Neuronal stem cell (in vitro differentiated cells): ENCODE results near the gene CUL1.
A peak's percentile ranks its signal among the peaks of the same experiment; 100 is the strongest.

Experiments
- DNase-seq: peaks from one replicate; pipeline ENCODE4 v3.0.0-alpha.2; 2013; ENCODE audit warnings: low spot score
- H2AFZ ChIP-seq: one replicate; pipeline ENCODE4 v1.6.1; 2013; ENCODE audit warnings: mild to moderate bottlenecking, low read length, inconsistent platforms
- H2AK5ac ChIP-seq: 2 replicates; pipeline ENCODE4 v1.6.1; 2013; ENCODE audit warnings: low read depth, mild to moderate bottlenecking, inconsistent platforms, low read length, moderate library complexity, mixed read lengths
- H2BK120ac ChIP-seq: 2 replicates; pipeline ENCODE4 v1.6.1; 2013; ENCODE audit warnings: low read depth, mild to moderate bottlenecking, inconsistent platforms, low read length, moderate library complexity, mixed read lengths
- H2BK12ac ChIP-seq: one replicate; pipeline ENCODE4 v1.6.1; 2013; ENCODE audit warnings: low read length, inconsistent platforms
- H2BK15ac ChIP-seq: 2 replicates; pipeline ENCODE4 v1.6.1; 2013; ENCODE audit warnings: mild to moderate bottlenecking, low read length, inconsistent platforms, mixed read lengths
- H2BK5ac ChIP-seq: one replicate; pipeline ENCODE4 v1.6.1; 2013; ENCODE audit warnings: inconsistent platforms, mild to moderate bottlenecking, low read length, moderate library complexity
- H3K14ac ChIP-seq: one replicate; pipeline ENCODE4 v1.6.1; 2013; ENCODE audit warnings: low read length, inconsistent platforms
- H3K18ac ChIP-seq: 2 replicates; pipeline ENCODE4 v1.6.1; 2013; ENCODE audit warnings: low read length, inconsistent platforms
- H3K23ac ChIP-seq: 2 replicates; pipeline ENCODE4 v1.6.1; 2013; ENCODE audit warnings: low read depth, mild to moderate bottlenecking, mixed read lengths, low read length, inconsistent platforms; ENCODE audit not compliant: poor library complexity
- H3K27ac ChIP-seq: replicated peaks from 3 replicates; pipeline ENCODE4 v1.5.1; 2013; ENCODE audit warnings: low read length, inconsistent platforms
- H3K27me3 ChIP-seq, 3 experiments: 2 replicates each; pipeline ENCODE4 v1.6.1; 2013; ENCODE audit warnings: low read length in 3 of 3, mild to moderate bottlenecking in 2 of 3, inconsistent platforms in 1 of 3, low read depth in 1 of 3, mixed read lengths in 1 of 3, moderate library complexity in 1 of 3; ENCODE audit not compliant: control insufficient read depth in 3 of 3, insufficient read depth in 3 of 3
- H3K36me3 ChIP-seq, 2 donors: replicated peaks in 1 of 2; 2 replicates each; pipeline ENCODE4 v1.6.1; 2013; ENCODE audit warnings: low read length in 2 of 2; ENCODE audit not compliant: control insufficient read depth in 2 of 2, insufficient read depth in 2 of 2
- H3K4ac ChIP-seq: 2 replicates; pipeline ENCODE4 v1.6.1; 2013; ENCODE audit warnings: inconsistent platforms, mild to moderate bottlenecking, low read length, moderate library complexity
- H3K4me1 ChIP-seq, 2 donors: 1 replicate in 1 of 2; 2 replicates in 1 of 2; pipeline ENCODE4 v1.6.1; 2013; ENCODE audit warnings: low read length in 2 of 2, low read depth in 1 of 2; ENCODE audit not compliant: control insufficient read depth in 2 of 2, insufficient read depth in 1 of 2
- H3K4me2 ChIP-seq: one replicate; pipeline ENCODE4 v1.6.1; 2013; ENCODE audit warnings: mild to moderate bottlenecking, low read length, inconsistent platforms; ENCODE audit not compliant: insufficient read depth, poor library complexity, severe bottlenecking
- H3K4me3 ChIP-seq, 2 donors: 2 replicates each; pipeline ENCODE4 v1.5.1; 2013; ENCODE audit warnings: low read length in 2 of 2, mild to moderate bottlenecking in 2 of 2, inconsistent platforms in 1 of 2, moderate library complexity in 1 of 2
- H3K79me1 ChIP-seq: one replicate; pipeline ENCODE4 v1.6.1; 2013; ENCODE audit warnings: low read depth, mild to moderate bottlenecking, inconsistent platforms, low read length, moderate library complexity
- H3K9ac ChIP-seq: one replicate; pipeline ENCODE4 v1.6.1; 2013; ENCODE audit warnings: mild to moderate bottlenecking, low read depth, low read length, inconsistent platforms; ENCODE audit not compliant: poor library complexity
- H3K9me3 ChIP-seq, 2 donors: replicated peaks in 1 of 2; 2 replicates each; pipeline versions ENCODE3 to v1.6.1; 2013; ENCODE audit warnings: low read length in 2 of 2, mild to moderate bottlenecking in 2 of 2, inconsistent platforms in 1 of 2, low read depth in 1 of 2, mixed read lengths in 1 of 2, moderate library complexity in 1 of 2; ENCODE audit not compliant: control insufficient read depth in 2 of 2, insufficient read depth in 1 of 2
- H4K8ac ChIP-seq: one replicate; pipeline ENCODE4 v1.6.1; 2013; ENCODE audit warnings: low read depth, mild to moderate bottlenecking, inconsistent platforms, low read length, moderate library complexity
- H4K91ac ChIP-seq: one replicate; pipeline ENCODE4 v1.6.1; 2013; ENCODE audit warnings: low read length, low read depth, mild to moderate bottlenecking, inconsistent platforms; ENCODE audit not compliant: poor library complexity
- WGBS, 2 donors: extraction: QIAGEN DNeasy Blood & Tissue Kit; methylation state at CpG; one replicate each; pipeline ENCODE4 v1.1.7; 2013; ENCODE audit warnings: missing lambda C conversion rate in 2 of 2, mixed read lengths in 1 of 2; ENCODE audit not compliant: insufficient read length in 2 of 2, insufficient replicate concordance in 1 of 2; ENCODE audit errors: extremely low coverage in 2 of 2; 5-methylcytosine and 5-hydroxymethylcytosine counted together

CUL1 gene

GRCh38 chr7:148732862-148733261 lies 34.2 kb downstream of the CUL1 start:
- Histone ChIP-seq H3K4ac (no peak overlapping the region), H3K4me2 (no peak overlapping the region), H4K8ac (no peak overlapping the region), H3K79me1 (peaks cover 3% of the 10 kb centered on the region), H2BK15ac (no peak overlapping the region), H2AFZ (no peak overlapping the region), H3K9me3 (no peaks in the 10 kb centered on the region), H3K36me3 (peaks cover 18 to 83% of the 10 kb centered on the region in 2 donors), H2BK120ac (no peak overlapping the region), H3K4me1 (no peaks in the 10 kb centered on the region), H3K27ac (no peak overlapping the region), H2BK5ac (no peak overlapping the region), H4K91ac (no peak overlapping the region), H3K9ac (no peak overlapping the region), H3K4me3 (no peak overlapping the region), H2BK12ac (no peak overlapping the region), H3K27me3 (no peaks in the 10 kb centered on the region), H3K14ac (no peak overlapping the region), H3K23ac (no peak overlapping the region), H2AK5ac (no peak overlapping the region), H3K18ac (no peak overlapping the region)
- DNase-seq: no peak
- WGBS, 2 donors: no CpG with 5 or more reads among the region's 3 CpGs

- Histone ChIP-seq H3K14ac (no peak overlapping the region), H2AFZ (no peak overlapping the region), H2BK15ac (no peak overlapping the region), H3K9ac (no peak overlapping the region), H3K27me3 (no peaks in the 10 kb centered on the region), H3K18ac (no peak overlapping the region), H3K27ac (no peak overlapping the region), H3K4me3 (no peak overlapping the region), H2AK5ac (no peak overlapping the region), H2BK12ac (no peak overlapping the region), H4K8ac (no peak overlapping the region), H3K9me3 (peaks cover 0 to 3% of the 10 kb centered on the region in 2 donors), H3K36me3 (peaks cover 23 to 89% of the 10 kb centered on the region in 2 donors), H3K4me2 (no peak overlapping the region), H3K23ac (no peak overlapping the region), H3K4ac (no peak overlapping the region), H2BK5ac (no peak overlapping the region), H4K91ac (no peak overlapping the region), H2BK120ac (no peak overlapping the region), H3K79me1 (peaks cover 4% of the 10 kb centered on the region), H3K4me1 (no peaks in the 10 kb centered on the region)
- WGBS, 2 donors: no CpG with 5 or more reads among the region's 2 CpGs
- DNase-seq: no peak
Measured at GRCh38 chr7:148733496-148733895, 34.8 kb downstream of the CUL1 start.

GRCh38 chr7:148735141-148735540 lies 36.4 kb downstream of the CUL1 start:
- Histone ChIP-seq H3K27ac (no peak overlapping the region), H3K79me1 (peaks cover 4% of the 10 kb centered on the region), H2BK5ac (no peak overlapping the region), H3K4ac (no peak overlapping the region), H3K4me1 (no peaks in the 10 kb centered on the region), H4K8ac (peak overlapping the region; percentile 31), H2BK120ac (no peak overlapping the region), H3K27me3 (no peaks in the 10 kb centered on the region), H3K4me2 (no peak overlapping the region), H4K91ac (no peak overlapping the region), H3K36me3 (peaks cover 24 to 99% of the 10 kb centered on the region in 2 donors), H3K14ac (no peak overlapping the region), H2BK12ac (no peak overlapping the region), H2AK5ac (no peak overlapping the region), H3K18ac (no peak overlapping the region), H3K9me3 (peaks cover under 1 to 3% of the 10 kb centered on the region in 2 donors), H2AFZ (no peak overlapping the region), H3K4me3 (peak overlapping the region in 1 of 2 donors; percentile 40), H2BK15ac (no peak overlapping the region), H3K23ac (no peak overlapping the region), H3K9ac (no peak overlapping the region)
- DNase-seq: no peak
- no CpG with 5 or more reads among the region's 11 CpGs for WGBS, 2 donors

- H3K79me1 ChIP-seq: peaks cover 4% of the 10 kb centered on the region
- H3K27ac ChIP-seq: no peak overlapping the region
- H4K91ac ChIP-seq: no peak overlapping the region
- H3K4me2 ChIP-seq: no peak overlapping the region
- H3K4me3 ChIP-seq: no peak overlapping the region
- no peak overlapping the region for H3K9ac ChIP-seq
- no peak overlapping the region for H3K23ac ChIP-seq
- no CpG with 5 or more reads among the region's 3 CpGs for WGBS, 2 donors
- H2BK12ac ChIP-seq: no peak overlapping the region
- H2BK120ac ChIP-seq: no peak overlapping the region
- DNase-seq: no peak
- H3K4ac ChIP-seq: no peak overlapping the region
- no peaks in the 10 kb centered on the region for H3K27me3 ChIP-seq
- H3K18ac ChIP-seq: no peak overlapping the region
- H3K4me1 ChIP-seq: no peaks in the 10 kb centered on the region
- H2BK5ac ChIP-seq: no peak overlapping the region
- H4K8ac ChIP-seq: no peak overlapping the region
- H2BK15ac ChIP-seq: no peak overlapping the region
- H3K36me3 ChIP-seq: peaks cover 27 to 99% of the 10 kb centered on the region in 2 donors
- H3K14ac ChIP-seq: no peak overlapping the region
- H3K9me3 ChIP-seq: peaks cover 5 to 9% of the 10 kb centered on the region in 2 donors
- H2AFZ ChIP-seq: no peak overlapping the region
- H2AK5ac ChIP-seq: no peak overlapping the region
Measured at GRCh38 chr7:148735967-148736366, 37.3 kb downstream of the CUL1 start.
